ENCODE data around the gene MYCT1. TPM values are rescaled to one million over a fixed set of nuclear protein-coding genes. Genes with fewer than 3 reads are reported as not detected.

Gene MYCT1
- total RNA-seq, 1 experiment from 2014 or later: not detected

DNA sequence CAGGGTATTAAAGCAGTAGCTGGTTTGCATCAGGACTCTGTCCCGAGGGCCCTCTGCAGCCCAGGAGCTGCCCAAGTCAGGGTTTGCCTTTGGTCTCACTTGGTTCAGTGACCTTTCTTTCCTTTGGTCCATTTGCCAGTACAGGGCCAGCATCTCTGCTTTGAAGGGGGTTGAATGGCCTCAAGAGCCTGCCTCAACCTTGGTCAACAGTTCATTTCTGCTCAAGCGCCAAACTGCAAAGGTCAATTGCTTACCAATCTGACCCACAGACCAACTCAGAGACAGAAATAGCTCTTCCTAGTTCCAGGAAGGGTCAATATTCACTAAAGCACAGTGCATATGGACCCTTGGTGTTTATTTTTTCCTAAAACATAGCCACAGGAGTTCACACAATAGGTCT is 72.3 kb downstream of the MYCT1 start:
- no peaks in the 10 kb centered on the region for H3K9me3 ChIP-seq
- no peaks in the 10 kb centered on the region for H3K36me3 ChIP-seq
- no peaks in the 10 kb centered on the region for H3K27me3 ChIP-seq
- DNase-seq: no peak
- no peak overlapping the region for H3K4me3 ChIP-seq

DNA sequence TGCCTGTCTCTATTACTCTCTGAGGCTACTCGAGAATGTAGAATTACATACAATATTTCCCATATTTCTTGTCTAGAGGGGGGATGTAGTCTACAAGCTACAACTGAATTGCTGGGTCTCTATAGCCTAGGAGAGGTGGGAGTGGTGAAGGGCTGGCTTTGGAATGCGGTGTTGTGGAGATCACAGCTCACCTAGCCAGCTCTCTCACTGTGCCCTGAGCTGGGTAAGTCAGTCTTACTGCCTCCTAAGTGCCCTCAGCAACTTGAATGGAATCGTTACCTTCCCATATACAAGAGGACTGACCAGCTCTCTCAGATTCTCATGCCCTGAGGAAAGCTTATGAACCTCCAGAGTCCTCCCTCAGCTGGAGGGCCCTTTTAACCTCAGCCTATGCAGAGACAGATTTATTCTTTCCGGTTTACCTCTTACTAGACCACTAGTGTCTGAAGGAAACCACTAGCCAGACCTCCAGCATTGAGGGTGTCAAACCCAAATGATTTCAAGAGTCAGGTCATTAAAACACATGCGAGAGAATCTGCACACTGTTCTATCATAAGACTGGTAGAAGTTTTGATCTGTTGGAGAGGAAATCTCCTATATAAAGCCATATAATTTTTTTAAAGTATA is 73.5 kb downstream of the MYCT1 start:
- no peak overlapping the region for H3K4me3 ChIP-seq
- no peaks in the 10 kb centered on the region for H3K27me3 ChIP-seq
- no peak for DNase-seq
- no peaks in the 10 kb centered on the region for H3K9me3 ChIP-seq
- no peaks in the 10 kb centered on the region for H3K36me3 ChIP-seq

Other genes with a start within 250 kb of the MYCT1 start
- 10.8 and 52.5 TPM in 2 replicates for gene SYNE1, start 60.5 kb upstream of the MYCT1 start, total RNA-seq (2014; rRNA removed; shearing (Covaris generic); ENCODE audit: low replicate concordance)
- not detected in 2 replicates for gene VIP, start 52.9 kb downstream of the MYCT1 start, total RNA-seq (2014; rRNA removed; shearing (Covaris generic); ENCODE audit: low replicate concordance)

All from MG63 (cell line).